Activated T-helper 1 cell treated with Interleukin-2 at 50 U/mL for 16 hours (primary cell): ENCODE data around the gene DCC.
"Not testable (repeated sequence)": the region's sequence is repeated elsewhere in the genome, so short reads cannot be mapped to it uniquely, and the experiment has no call there.

ENCODE experiments used
- DNase-seq: peaks from one replicate; pipeline ENCODE4 v3.0.0-alpha.2; 2020; ENCODE audit warnings: low read depth

DCC gene

DNA sequence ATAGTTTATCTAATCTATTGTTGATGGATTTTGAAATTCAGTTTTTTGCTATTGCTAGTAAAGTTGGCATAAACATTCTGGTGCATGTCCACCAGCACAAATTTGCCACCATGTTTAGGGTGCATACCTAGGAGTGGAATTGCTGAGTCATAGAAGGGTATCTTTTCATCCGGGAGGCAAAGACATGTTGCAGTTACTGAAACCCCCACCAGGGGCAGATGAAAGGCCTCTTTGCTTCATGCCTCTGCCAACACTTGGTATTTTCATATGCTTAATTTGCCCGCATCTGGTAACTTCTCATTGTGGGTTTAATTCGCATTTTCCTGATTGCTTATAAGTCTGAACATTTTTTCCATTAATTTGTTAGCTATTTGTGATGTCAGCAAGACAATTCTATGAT is 8.2 kb downstream of the DCC start:
- no peak for DNase-seq

DNA sequence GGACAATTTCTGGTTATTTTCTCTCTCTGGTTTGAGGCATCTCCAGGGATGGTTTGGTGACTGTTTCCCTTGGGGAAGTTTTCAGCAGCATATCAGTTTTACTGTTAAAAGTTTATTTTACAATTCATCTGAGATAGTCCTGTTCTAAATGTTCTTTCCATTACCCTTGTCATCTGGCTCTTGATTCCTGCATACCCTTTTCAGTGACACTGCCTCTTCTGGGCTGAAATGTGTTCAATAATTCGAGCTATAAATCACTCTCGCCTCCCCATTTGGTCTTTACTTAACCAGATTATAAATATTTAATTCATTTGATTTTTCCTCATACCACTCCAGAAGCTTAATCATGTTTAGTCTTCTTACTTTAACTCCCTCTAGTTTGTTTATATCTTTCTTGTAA is 9.5 kb downstream of the DCC start:
- DNase-seq, result no peak

DNA sequence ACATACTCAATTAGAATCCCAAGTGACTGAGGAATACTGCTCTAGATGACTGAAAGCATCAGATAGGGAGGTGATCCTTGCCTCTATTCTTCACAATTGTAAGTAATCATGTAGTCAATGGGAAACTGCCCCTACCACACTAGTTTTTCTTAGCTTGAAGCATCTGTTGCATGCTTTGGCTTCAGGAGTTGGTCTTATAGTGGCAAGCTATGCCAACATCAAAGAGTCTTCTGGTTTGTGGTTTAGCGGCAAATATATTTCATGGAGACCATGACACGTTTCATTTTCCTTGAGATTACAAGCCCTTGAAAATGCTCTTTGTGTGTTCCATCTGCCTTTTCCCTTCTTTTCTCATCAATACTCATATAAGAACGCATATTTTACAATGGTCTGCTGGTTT is 12.9 kb downstream of the DCC start:
- DNase-seq, result no peak

DNA sequence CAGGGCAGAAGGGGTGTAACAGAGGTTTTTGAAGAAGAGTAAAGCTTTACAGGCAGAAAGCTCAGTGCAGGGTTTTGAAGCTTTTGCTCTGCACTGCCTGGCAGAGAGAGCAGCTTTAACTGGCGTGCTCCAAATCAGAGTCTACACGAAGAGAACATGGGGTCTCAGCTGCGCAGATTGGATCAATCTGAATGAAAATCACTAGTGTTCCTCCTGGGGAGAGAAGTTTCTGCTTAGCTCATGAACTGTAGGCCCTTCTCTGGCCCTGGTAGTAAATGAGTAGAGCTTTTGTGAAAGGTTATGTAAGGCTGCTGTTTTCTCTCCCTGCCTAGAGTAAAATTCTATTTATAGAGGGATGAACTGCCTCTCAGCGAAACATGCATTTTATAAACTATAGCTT is 13.6 kb downstream of the DCC start:
- no peak for DNase-seq

GRCh38 chr18:52363861-52364260 is 23.9 kb downstream of the DCC start:
- no peak for DNase-seq

DNA sequence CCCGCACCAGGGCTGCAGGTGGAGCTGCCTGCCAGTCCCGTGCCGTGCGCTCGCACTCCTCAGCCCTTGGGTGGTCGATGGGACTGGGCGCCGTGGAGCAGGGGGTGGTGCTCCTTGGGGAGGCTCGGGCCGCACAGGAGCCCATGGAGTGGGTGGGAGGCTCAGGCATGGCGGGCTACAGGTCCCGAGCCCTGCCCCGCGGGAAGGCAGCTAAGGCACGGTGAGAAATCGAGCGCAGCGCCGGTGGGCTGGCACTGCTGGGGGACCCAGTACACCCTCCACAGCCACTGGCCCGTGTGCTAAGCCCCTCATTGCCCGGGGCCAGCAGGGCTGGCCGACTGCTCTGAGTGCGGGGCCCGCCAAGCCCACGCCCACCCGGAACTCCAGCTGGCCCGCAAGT is 26.9 kb downstream of the DCC start:
- not testable (repeated sequence) for DNase-seq

- no peak for DNase-seq
Measured at GRCh38 chr18:52367953-52368742, 28.2 kb downstream of the DCC start.

DNA sequence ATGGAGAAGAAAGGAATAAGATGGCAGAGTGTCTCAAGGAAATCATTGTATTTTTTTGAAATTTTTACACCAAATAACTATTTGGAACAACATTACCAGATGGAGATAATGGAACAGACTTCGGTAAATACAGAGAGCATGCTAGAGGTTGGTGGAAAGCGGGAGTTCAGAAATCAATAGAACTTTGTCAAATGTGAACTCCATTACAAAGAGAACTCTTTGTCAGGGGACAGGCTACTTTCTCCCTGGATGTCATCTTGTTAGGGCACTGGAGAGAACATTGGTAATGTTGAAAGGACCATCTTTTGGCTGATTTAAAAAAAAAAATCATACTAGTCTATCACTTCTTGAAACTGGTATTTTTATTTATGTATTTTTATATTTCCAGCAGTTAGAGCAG is 30.8 kb downstream of the DCC start:
- DNase-seq, result no peak

GRCh38 chr18:52376104-52376503 is 36.1 kb downstream of the DCC start:
- no peak for DNase-seq

- no peak for DNase-seq
Measured at GRCh38 chr18:52377094-52377493, 37.1 kb downstream of the DCC start.

GRCh38 chr18:52386306-52386705 is 46.3 kb downstream of the DCC start:
- DNase-seq, result no peak

GRCh38 chr18:52387175-52387574 is 47.2 kb downstream of the DCC start:
- DNase-seq, result no peak

DNA sequence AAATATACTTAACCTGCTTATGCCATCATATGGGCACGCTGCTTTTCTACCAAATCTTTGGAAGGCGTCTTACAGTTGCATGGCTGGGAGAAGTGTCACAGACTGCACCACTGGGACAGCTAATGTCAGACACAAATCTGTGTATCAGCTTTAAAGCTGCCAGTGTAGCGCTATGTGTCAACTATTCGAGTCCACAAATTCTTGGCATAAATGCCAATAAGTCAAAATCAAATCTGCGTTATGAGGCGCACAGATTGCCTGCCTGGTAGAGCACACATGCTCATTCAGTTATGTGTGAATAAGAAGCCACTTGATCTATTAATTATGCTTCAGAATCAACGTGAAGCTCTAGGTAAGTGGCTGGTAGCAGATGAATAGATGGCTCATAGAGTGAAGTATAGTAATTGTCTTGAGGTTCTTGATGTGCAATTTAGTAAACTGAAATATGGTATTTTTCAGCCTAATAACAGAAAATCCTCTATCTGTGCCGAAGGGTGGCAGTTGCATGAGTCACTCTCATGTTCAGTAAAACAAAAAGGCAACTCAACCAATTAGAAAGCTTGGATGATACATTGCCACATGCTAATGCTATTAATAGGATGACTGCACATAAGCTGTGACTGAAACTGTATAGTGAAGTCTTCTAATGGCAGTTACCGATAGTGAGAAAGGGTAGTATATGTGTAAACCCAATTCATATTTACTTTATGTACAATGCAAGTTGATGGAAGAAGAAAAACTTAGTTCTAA is 52.0 kb downstream of the DCC start:
- DNase-seq, result no peak

- no peak for DNase-seq
Measured at GRCh38 chr18:52394602-52395001, 54.6 kb downstream of the DCC start.

GRCh38 chr18:52395146-52395852 is 55.3 kb downstream of the DCC start:
- DNase-seq, result no peak

DNA sequence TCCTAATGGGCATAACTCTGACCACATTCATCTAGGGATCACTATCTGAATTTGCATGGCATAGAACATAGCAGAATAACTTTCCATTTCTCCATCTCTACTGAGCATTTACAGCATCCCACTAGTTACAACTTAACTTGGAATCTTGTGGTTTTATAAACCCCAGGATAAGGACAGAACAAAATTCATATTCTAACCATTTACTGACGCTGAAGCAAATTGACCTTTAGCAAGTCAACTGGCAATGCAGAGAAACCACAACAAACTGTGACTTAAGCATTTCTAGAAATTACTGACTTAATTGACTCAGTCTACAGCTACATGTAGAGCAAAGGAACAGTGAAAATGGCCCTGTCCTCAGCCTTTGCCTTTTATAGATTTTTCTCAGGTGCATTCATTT is 61.2 kb downstream of the DCC start:
- no peak for DNase-seq

GRCh38 chr18:52402814-52403213 is 62.8 kb downstream of the DCC start:
- DNase-seq, result no peak

GRCh38 chr18:52403291-52404021 is 63.5 kb downstream of the DCC start:
- no peak for DNase-seq

- DNase-seq, result no peak
Measured at GRCh38 chr18:52408800-52409302, 68.9 kb downstream of the DCC start.

DNA sequence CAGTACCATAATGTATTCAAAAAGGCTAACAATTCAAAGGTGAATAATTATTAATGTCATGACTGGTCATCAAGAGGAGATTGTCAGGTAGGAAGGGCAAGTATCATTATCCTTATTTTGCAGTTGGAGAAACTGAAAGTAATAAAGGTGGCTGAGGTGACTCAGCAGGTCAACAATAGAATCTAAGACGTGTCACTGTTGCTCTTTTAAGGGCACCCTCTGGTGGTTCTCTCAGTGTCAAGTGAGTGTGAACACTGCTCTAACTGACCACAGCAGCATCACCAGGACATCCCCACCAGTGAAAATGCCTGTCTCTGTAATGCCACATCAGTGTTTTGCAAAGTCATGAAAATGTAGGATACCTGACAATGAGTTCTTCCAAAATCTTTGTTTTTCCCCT is 69.7 kb downstream of the DCC start:
- no peak for DNase-seq

- no peak for DNase-seq
Measured at GRCh38 chr18:52415131-52415530, 75.1 kb downstream of the DCC start.

GRCh38 chr18:52422985-52423601 is 83.1 kb downstream of the DCC start:
- DNase-seq, result no peak
